ENCODE measurements around the gene KIAA0753. TPM values are rescaled to one million over a fixed set of nuclear protein-coding genes. Genes with fewer than 3 reads are reported as not detected.

KIAA0753 gene
- total and polyA plus RNA-seq, 9 of the 15 experiments (the other 6 are each of a cell fraction or from before 2014, with no cell fraction given) = 2.0 to 9.0 (median 6.9) TPM

DNA sequence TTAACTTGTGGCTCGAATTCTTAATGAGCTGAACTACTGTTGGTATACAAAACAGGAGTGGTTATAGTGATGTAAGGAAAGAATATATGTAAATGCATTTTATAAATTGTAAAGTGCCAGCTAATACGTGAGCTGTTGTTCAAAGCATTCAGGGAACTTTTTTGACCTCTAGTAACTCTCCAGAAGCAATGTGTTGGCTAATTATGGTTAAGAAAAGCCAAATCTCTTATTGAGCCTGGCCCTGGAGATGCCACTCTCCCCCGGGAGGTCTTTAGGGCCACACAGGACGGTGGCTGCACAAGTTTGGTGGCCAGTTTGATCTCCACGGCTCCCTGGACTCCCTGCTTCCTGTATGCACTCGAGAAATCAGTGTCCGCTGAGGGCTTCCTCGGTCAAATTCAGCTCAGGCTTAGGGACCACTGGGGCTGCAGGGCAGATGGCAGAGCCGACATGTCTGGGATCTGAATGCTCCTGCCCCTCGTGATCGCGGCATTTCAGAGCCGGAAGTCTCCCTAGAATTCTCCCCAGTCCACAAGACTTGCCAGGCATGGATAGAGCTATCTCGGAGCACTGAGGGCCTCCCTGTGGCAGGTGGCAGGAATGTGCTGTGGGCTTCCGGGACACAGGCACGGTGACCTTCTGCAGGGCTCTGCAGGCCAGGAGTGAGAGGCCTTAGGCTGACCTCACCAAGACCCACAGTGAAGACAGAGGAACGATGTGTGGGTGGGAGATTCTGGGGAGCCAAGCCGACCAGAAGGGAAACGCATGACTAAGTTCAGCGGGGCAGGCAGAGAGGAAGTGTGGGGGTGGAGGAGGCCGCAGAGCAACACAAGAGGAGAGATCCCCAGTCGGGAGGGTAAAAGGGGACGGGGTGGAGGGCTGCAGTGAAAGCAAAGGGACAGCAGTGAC lies 65.6 kb downstream of the KIAA0753 start (continued):
- TF ChIP-seq, protein P1, sequence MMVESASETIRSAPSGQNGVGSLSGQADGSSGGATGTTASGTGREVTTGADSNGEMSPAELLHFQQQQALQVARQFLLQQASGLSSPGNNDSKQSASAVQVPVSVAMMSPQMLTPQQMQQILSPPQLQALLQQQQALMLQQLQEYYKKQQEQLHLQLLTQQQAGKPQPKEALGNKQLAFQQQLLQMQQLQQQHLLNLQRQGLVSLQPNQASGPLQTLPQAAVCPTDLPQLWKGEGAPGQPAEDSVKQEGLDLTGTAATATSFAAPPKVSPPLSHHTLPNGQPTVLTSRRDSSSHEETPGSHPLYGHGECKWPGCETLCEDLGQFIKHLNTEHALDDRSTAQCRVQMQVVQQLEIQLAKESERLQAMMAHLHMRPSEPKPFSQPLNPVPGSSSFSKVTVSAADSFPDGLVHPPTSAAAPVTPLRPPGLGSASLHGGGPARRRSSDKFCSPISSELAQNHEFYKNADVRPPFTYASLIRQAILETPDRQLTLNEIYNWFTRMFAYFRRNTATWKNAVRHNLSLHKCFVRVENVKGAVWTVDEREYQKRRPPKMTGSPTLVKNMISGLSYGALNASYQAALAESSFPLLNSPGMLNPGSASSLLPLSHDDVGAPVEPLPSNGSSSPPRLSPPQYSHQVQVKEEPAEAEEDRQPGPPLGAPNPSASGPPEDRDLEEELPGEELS (CRISPR knock-in tag; IDR thresholded peaks at IDR 0.05; ENCODE audit: borderline replicate concordance) = no peak
- TF ChIP-seq ETV5 (CRISPR knock-in tag; IDR thresholded peaks at IDR 0.05; ENCODE audit: low read depth) = peak; percentile 50
- TF ChIP-seq HOXB6 (CRISPR knock-in tag; IDR thresholded peaks at IDR 0.05; ENCODE audit: borderline replicate concordance) = no peak
- TF ChIP-seq GTF2A2 (tag; IDR thresholded peaks at IDR 0.05) = no peak
- TF ChIP-seq, protein P2, sequence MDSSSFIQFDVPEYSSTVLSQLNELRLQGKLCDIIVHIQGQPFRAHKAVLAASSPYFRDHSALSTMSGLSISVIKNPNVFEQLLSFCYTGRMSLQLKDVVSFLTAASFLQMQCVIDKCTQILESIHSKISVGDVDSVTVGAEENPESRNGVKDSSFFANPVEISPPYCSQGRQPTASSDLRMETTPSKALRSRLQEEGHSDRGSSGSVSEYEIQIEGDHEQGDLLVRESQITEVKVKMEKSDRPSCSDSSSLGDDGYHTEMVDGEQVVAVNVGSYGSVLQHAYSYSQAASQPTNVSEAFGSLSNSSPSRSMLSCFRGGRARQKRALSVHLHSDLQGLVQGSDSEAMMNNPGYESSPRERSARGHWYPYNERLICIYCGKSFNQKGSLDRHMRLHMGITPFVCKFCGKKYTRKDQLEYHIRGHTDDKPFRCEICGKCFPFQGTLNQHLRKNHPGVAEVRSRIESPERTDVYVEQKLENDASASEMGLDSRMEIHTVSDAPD (CRISPR knock-in tag; IDR thresholded peaks at IDR 0.05) = no peak
- TF ChIP-seq POLR3A (IDR thresholded peaks at IDR 0.05; ENCODE audit: borderline replicate concordance, extremely low read depth, insufficient read depth, insufficient read length) = no peak
- 0 out of 4 replicates have a peak, but pooled peaks of 1 of the 2 experiments have one; percentile 36 for TF ChIP-seq ARNT (IDR thresholded peaks at IDR 0.05)
- TF ChIP-seq SMAD4 (CRISPR knock-in tag; conservative IDR thresholded peaks at IDR 0.05) = 0 out of 2 replicates have a peak, but pooled peaks have one; percentile 49
- no peak for TF ChIP-seq NFYB (IDR thresholded peaks at IDR 0.05; ENCODE audit: extremely low read depth, insufficient read length)
- TF ChIP-seq, protein P3, sequence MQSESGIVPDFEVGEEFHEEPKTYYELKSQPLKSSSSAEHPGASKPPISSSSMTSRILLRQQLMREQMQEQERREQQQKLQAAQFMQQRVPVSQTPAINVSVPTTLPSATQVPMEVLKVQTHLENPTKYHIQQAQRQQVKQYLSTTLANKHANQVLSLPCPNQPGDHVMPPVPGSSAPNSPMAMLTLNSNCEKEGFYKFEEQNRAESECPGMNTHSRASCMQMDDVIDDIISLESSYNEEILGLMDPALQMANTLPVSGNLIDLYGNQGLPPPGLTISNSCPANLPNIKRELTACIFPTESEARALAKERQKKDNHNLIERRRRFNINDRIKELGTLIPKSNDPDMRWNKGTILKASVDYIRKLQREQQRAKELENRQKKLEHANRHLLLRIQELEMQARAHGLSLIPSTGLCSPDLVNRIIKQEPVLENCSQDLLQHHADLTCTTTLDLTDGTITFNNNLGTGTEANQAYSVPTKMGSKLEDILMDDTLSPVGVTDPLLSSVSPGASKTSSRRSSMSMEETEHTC (IDR thresholded peaks at IDR 0.05) = no peak
- TF ChIP-seq CEBPB (tag; IDR thresholded peaks at IDR 0.05) = no peak
- TF ChIP-seq PHB2 (IDR thresholded peaks at IDR 0.05; ENCODE audit: low read depth) = no peak
- no peak for TF ChIP-seq NUFIP1 (IDR thresholded peaks at IDR 0.05; ENCODE audit: partially characterized antibody)
- TF ChIP-seq GABPB2 (CRISPR knock-in tag; conservative IDR thresholded peaks at IDR 0.05) = no peak
- no peak for TF ChIP-seq TARDBP (IDR thresholded peaks at IDR 0.05)
- TF ChIP-seq SMARCC2 (IDR thresholded peaks at IDR 0.05; ENCODE audit: low read depth) = no peak
- no peak for TF ChIP-seq SIN3B (IDR thresholded peaks at IDR 0.05; ENCODE audit: low read depth)
- TF ChIP-seq, protein P4, sequence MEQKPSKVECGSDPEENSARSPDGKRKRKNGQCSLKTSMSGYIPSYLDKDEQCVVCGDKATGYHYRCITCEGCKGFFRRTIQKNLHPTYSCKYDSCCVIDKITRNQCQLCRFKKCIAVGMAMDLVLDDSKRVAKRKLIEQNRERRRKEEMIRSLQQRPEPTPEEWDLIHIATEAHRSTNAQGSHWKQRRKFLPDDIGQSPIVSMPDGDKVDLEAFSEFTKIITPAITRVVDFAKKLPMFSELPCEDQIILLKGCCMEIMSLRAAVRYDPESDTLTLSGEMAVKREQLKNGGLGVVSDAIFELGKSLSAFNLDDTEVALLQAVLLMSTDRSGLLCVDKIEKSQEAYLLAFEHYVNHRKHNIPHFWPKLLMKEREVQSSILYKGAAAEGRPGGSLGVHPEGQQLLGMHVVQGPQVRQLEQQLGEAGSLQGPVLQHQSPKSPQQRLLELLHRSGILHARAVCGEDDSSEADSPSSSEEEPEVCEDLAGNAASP (IDR thresholded peaks at IDR 0.05) = no peak
- no peak for TF ChIP-seq MXI1 (IDR thresholded peaks at IDR 0.05; ENCODE audit: low read depth, low read length)
- no peak for TF ChIP-seq NRF1 (conservative IDR thresholded peaks at IDR 0.05 in 1 of 2, IDR thresholded peaks at IDR 0.05 in 1 of 2)
- TF ChIP-seq ZNF778 (CRISPR knock-in tag; IDR thresholded peaks at IDR 0.05) = no peak
- no peak for TF ChIP-seq CBFA2T2 (conservative IDR thresholded peaks at IDR 0.05)

All from K562 (cell line).